Breast epithelium (tissue), 3 donors: ENCODE data around the gene ERAL1.

Experiments
- POLR2A ChIP-seq: fragments of 450-650 bp; IDR thresholded peaks from one replicate; pipeline ENCODE4 v1.6.1; 2016; ENCODE audit warnings: antibody characterized with exemption, mild to moderate bottlenecking, moderate library complexity
- TF ChIP-seq, protein P1 (sequence below), 3 donors: fragments of 450-650 bp; IDR thresholded peaks; one replicate each; pipeline ENCODE4 v1.5.1; 2016 to 2017; ENCODE audit warnings: antibody characterized with exemption in 3 of 3, mild to moderate bottlenecking in 3 of 3, moderate library complexity in 3 of 3

DNA sequence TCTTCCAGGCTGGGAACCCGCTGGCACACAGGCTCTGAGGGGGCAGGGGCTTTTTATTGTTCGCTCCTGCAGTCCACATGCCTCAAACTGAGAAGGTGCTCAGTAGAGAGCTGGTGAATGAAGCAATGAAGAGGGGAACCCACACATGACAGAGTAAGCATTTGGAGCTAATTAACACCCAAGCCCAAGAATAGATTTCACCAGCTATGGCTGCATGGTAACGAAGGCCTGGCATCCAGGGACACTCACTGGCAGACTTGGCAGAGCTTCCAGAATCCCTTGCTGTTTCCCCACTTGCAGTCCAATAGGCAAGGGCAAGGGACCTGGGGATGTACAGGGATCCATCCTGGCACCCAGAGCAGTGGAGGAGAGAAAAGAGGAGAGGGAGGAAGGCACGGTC, 30.5 kb downstream of the ERAL1 start:
- TF ChIP-seq, protein P1, sequence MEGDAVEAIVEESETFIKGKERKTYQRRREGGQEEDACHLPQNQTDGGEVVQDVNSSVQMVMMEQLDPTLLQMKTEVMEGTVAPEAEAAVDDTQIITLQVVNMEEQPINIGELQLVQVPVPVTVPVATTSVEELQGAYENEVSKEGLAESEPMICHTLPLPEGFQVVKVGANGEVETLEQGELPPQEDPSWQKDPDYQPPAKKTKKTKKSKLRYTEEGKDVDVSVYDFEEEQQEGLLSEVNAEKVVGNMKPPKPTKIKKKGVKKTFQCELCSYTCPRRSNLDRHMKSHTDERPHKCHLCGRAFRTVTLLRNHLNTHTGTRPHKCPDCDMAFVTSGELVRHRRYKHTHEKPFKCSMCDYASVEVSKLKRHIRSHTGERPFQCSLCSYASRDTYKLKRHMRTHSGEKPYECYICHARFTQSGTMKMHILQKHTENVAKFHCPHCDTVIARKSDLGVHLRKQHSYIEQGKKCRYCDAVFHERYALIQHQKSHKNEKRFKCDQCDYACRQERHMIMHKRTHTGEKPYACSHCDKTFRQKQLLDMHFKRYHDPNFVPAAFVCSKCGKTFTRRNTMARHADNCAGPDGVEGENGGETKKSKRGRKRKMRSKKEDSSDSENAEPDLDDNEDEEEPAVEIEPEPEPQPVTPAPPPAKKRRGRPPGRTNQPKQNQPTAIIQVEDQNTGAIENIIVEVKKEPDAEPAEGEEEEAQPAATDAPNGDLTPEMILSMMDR (IDR thresholded peaks at IDR 0.05): no peak
- no peak for TF ChIP-seq POLR2A
